Pons (tissue), 1 donor: ENCODE results near the gene NEU4.
A peak's percentile ranks its signal among the peaks of the same experiment; 100 is the strongest.
"Not testable (repeated sequence)": the region's sequence is repeated elsewhere in the genome, so short reads cannot be mapped to it uniquely, and the experiment has no call there.

ENCODE experiments used
- DNase-seq: peaks from one replicate; pipeline ENCODE4 v3.0.0-alpha.2; 2016; ENCODE audit warnings: low spot score

Gene NEU4

DNA sequence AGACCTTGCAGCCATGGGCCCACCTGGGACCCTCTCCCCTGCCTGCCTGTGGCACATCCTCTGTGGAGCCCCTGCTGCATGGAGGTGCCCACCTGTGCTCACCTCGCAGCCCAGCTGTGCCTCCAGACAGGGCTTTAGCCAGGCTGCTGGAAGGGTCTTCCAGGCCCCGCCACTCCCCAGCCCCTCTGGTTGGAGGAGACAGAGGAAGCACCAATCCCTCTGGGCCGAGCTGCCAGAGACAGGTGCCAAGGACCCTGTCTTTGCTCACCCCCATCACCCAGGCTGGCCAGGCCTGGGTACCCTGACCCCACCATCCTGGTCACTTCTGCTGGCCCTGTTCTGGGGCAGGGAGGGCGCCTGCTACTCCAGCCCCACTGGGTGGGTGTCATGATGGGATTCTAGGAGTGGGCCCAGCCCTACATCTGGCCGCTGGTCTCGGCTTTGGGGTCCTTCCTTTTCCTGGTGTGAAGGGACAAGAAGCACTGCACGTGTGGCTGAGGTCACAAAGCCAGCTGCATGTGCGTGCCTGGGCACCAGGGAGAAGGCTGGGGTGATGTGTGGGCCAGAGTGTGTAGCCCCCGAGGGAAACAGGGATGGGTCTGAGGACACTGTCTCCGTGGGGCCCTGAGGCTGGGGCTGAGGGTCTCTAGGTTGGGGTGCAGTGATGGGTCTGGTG, 9.3 kb upstream of the NEU4 start:
- DNase-seq, result no peak

DNA sequence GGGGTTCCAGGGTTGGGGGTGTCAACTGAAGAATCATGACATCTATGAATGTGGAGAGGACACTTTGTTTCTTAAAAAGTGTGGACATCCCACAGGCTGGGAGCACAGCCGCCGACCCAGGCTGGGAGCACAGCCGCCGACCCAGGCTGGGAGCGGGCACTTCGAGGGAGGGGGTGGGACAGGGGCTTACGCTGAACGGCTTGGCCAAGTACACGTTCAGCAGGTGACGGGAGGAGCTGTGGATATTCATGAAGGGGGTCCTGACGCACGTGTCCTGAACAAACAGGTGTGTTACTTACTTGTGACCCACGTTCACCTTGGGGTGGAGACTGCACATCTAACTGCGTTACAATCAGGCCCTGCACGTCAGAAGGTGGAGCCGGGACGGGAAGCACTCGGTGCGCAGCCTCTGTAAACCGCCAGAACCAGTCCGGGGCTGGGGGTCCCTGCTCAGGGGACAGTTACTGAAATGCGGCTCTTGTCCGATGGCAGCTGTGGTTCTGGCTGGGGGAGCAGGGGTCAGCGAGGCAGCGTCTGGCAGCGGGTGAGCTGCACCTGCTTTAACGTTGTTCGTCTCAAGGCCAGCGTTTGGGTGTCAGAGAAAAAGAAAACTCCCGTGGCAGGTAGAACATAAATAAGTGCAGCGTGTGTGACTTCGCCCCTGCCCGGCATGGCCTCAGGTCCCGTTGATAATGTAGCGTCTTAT, 8.6 kb upstream of the NEU4 start:
- DNase-seq, result not testable (repeated sequence)

DNA sequence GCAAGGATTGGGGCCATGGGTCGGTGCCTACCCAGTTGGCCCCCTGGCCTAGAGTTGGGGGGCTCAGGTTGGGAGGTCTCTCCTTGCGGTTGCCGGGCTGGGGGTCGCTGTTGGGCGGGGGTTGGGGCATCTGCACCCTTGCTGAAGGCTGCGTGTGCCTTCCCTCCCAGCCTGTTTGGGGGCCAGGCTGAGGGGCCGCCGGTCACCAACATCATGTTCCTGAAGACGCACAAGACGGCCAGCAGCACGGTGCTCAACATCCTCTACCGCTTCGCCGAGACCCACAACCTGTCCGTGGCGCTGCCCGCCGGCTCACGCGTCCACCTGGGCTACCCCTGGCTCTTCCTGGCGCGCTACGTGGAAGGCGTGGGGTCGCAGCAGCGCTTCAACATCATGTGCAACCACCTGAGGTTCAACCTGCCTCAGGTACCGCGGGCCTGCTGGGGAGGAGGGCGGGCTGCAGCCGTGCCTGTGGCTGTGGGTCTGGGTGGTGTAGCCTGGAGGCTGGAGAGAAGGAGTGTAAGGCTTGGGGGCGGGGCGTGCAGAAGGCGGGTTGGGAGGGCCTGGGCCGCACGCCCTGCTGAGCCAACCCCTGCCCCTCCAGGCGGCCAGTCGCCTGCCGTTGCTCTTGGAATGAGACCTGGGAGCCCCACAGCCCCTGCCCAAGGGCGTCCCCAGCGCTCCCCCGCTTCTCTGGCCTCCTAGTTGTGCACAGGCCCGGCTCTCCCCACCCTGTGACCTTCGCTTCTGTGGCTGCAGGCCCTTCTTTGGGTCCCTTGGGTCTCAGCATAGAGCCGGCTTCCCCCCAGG, 7.2 kb upstream of the NEU4 start:
- DNase-seq, result no peak

DNA sequence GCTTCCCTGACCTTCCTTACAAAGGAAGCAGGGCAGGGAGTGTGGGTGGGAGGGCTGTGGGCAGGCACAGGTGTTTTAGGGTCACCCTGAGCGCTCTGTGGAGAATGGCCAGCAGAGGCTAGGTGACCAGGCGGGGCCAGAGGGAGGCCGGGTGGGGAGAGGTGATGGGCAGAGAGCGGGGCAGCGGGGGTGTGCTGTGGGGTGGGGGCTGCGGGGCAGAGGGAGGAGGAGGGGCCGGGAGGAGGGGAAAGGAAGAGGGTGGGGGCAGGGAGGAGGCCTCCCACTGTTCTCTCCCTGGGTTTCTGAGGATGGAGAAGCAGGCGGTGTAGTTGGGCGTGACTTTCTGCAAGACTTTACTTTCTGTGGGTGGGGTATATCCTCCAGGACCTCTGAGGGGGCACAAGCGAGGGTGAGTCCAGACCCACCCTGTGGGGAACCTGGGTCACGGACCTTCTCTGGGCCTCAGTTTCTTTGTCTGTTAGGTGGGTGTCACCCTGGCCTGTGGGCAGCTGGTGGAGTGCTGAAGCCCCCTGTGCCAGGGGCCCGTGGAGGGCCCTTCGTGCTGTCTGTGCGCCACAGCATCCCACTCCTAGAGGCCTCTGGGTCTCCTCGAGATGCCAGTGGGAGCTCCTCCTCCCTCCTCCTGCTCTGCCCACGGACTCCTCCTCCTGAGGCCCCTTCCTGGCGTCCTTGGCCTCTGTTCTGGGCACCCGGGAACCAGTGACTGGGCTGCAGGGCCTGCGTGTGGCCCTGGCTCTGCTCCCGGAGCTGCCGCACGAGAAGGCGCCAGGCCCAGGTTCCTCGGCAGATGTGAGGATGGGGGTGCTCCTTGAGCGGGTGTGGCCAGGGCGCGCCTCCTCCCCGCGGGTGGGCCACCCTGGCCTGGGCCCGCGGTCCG, 6.3 kb upstream of the NEU4 start:
- no peak for DNase-seq

DNA sequence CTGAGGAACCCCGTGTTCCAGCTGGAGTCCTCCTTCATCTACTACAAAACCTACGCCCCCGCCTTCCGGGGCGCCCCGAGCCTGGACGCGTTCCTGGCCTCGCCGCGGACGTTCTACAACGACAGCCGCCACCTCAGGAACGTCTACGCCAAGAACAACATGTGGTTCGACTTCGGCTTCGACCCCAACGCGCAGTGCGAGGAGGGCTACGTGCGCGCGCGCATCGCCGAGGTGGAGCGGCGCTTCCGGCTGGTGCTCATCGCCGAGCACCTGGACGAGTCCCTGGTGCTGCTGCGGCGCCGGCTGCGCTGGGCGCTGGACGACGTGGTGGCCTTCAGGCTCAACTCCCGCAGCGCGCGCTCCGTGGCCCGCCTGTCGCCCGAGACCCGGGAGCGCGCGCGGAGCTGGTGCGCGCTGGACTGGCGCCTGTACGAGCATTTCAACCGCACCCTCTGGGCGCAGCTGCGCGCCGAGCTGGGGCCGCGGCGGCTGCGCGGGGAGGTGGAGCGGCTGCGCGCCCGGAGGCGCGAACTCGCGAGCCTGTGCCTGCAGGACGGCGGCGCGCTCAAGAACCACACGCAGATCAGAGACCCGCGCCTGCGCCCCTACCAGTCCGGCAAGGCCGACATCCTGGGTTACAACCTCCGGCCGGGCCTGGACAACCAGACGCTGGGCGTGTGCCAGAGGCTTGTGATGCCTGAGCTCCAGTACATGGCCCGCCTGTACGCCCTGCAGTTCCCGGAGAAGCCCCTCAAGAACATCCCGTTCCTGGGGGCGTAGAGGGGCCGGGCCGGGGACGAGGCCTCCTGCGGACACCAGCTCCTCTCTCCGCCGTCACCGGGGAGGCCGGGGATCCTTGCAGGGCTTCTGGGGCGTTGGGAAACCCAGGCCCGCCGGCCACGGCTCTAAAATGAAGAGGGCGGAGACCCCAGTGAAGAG, 5.3 kb upstream of the NEU4 start:
- DNase-seq, result peak; percentile 29

DNA sequence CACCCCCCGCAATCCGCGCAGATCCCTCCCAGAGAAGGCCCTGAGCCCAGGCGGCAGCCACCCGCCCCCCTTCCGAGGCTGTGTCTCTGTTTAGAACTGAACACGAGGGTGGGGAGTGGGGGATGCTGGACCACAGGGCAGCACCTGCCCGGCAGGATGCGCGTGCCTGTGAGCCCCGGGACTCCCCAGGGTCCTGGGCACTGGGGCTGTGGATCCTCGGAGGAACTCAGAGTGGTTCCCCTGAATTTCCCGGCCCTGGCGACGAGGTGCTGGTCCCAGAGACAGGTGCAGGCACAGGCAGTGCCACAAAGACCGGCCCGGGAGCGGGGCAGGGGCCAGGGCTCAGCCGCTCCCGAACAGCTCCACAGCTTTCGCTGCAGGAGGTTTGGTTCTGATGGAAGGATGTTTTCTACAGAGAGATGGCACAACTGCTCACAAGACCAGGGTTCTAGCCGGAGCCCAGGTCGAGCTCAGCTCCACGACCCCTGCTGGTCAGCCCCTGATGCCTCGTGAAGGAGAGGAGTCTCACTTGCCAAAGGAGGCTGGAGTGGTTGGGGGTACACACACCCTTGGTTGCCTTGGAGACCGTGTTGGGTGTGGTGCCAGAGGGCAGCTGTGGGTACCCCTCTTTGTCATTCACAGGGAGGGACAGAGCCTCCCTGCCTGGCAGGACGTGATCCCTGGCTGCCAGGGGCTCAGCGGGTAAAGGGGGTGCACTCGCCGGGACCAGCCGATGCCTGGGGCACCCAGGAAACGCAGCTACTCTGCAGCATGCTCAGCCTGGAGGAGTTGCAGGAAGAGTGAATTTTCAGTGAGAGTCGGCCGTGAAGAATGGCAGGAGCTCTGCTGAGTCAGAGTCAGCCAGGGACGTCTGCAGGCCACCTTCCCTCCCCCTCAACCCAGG, 4.4 kb upstream of the NEU4 start:
- DNase-seq, result no peak

DNA sequence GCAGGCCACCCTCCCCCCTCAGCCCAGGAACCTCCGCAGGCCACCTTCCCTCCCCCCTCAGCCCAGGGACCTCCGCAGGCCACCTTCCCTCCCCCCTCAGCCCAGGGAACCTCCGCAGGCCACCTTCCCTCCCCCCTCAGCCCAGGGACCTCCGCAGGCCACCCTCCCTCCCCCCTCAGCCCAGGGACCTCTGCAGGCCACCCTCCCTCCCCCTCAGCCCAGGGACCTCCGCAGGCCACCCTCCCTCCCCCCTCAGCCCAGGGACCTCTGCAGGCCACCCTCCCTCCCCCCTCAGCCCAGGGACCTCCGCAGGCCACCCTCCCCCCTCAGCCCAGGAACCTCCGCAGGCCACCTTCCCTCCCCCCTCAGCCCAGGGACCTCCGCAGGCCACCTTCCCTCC, 2.8 kb upstream of the NEU4 start:
- DNase-seq, result not testable (repeated sequence)

DNA sequence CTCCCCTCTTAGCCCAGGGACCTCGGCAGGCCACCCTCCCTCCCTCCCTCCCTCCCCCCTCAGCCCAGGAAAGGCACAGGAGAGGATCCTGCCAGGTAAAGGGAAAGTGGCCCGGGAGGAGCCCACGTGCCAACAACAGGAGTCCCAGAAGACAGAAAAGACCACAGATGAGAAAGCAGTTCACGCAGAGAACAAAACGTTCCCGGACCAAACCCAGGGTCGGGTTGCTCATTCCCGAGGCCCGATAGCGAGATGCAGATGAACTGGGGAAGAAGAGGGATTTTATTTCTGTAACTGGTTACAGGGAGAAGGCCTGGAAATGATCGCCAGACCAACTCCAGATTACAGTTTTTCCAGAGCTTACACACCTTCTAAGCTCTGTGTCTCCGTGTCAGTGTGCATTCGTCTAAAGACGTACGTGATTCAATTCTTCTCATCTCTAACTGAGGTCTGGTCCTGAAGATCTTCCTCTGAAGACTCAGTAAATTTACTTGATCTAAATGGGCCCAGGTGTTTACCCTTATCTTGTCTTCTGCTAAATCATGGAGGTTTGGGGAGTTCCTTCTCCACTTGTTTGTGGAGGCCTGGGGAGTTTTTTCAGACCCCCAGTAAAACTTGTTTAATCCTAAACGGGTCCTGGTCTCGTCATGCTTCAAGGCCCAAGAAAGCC, 807 bp upstream of the NEU4 start:
- DNase-seq, result no peak

DNA sequence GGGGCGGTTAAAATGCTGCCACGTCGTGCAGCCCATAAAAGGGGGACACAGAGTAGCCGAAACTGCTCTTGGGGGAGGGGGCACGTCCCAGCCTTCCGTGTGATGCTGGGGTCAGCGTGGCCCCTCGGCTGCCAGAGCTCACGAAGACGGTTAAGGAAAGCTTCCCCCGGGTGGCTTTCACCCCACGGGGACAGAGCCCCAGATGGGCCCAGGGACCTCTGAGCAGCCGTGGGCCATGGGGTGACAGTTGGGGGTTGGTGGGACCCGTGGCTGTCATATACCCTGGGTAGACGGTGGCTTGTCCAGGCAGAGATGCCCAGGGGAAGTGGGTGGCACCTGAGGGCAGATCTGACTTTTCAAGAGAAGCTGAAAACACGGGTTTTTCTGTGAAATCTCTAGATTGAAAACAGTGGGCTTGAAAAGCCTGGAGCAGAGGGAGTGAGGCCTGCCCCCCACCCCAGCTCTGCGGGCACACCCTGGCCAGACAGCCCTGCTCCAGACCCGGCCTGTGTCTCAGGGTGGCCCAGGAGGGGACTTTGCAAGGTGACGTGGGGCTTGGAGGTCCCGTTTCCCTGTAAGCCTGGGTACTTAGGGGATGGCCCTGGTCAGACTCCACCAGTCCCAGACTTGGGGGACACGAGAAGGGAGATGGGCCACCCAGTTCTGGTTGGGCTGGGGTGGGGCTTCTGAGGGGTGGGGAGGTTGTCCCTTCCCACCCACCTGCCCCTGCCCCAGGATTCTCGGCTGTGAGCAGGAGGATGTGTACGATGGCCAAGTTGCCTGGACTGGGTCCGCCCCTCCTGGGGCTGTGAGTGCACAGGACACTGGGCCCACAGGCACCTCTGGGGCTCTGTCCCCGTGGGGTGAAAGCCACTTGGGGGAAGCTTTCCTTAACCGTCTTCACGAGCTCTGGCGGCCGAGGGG, 652 bp downstream of the NEU4 start:
- no peak for DNase-seq

DNA sequence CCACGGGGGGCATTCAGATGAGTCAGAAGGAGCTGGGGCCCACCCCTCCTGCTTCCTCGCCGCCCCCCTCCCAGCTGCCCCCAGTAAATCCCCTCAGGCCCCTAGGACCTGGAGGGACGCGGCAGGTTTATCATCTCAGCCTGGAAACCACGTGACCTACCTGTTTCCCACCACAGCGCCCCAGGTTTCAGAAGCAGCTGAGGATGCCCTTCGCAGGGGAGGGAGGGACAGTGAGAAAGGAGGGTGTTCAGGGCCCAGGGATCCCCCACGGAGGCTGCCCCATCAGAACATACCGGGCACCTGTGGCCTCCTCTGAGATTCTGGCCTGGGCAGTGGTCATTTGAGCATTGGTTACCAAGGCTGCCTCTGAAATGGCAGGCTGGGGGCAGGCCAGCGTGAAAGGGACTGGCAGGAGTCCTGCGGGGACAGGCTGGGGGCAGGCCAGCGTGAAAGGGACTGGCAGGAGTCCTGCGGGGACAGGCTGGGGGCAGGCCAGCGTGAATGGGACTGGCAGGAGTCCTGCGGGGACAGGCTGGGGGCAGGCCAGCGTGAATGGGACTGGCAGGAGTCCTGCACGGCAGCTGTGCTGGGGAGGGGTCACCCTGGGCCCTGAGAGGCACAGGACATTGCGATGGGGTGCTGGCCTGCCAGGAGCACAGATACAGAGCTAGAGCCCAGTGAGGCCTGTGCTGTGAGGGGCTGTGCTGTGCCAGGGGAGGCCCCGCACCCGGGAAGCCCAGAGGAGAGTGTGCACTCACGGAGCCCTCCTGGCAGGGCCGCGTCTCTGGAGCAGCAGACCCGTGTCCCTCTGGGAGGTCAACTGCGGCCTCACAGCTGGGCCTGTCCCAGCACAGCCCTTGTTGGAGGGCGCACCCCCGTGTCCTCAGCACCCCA, 1.6 kb downstream of the NEU4 start:
- peak; percentile 31 for DNase-seq

DNA sequence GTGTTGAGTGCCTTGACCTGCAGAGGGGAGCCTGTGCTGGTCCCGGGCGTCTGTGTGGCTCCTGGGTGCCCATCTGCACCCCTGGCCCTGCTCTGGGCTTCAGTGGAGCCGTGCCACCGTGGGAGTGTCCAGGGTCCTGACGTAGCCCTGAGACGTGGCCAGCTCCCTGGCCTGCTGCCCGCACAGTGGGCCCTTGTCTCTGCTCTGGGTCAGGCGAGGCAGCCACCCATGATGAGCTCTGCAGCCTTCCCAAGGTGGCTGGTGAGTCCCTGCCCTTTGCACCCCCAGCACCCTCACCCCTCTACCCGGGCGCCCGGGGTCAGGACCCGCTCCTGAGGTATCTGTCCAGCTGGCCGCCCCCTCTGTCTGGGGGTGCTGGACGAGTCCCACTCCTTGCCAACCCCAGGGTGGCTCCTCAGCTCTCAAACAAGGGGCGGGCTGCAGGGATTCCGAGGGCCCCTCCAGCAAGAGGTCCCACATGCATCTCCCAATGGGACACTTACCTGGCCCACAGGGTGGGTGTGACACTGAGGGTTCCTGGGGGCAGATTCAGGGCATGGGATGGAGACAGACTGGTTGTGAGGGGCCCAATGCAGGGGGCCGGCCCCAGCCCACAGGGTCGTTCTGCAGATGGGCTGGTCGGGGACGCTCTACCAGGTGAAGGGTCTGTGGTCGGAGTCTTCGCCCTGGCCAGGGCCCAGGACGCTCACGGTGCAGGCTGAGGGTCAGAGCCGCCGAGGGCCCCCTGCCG, 2.4 kb downstream of the NEU4 start:
- DNase-seq, result peak; percentile 46

DNA sequence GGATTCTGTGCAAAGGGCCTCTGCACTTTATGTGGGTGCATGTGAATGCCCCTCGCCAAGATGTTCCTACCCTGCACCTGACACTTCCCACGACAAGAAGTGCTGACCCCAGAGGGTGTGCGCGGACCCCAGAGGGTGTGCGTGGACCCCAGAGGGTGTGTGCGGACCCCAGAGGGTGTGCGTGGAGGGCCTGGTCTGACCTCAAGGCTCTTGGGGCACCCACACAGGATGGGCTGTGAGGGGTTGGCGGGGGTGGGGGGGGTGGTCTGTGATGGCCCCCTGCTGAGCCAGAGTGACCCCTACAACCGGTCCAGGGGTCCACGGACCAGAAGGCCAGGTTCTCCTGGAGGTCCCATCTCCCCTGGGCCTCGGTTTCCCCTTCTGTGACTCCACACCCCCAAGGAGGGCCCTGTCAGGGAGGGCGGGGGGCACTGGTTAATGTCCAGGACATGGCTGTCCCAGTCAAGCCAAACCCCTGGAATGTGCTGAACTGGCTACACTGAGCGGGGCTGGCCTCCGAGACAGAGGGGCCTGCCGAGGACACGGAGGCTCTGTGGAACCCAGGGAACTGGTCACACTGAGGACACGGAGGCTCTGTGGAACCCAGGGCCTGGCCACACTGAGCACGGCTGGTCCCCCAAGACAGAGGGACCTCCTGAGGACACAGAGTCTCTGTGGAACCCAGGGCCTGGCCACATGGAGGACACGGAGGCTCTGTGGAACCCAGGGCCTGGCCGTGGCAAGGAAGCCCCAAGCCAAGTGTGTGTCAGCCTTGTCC, 3.1 kb downstream of the NEU4 start:
- no peak for DNase-seq

DNA sequence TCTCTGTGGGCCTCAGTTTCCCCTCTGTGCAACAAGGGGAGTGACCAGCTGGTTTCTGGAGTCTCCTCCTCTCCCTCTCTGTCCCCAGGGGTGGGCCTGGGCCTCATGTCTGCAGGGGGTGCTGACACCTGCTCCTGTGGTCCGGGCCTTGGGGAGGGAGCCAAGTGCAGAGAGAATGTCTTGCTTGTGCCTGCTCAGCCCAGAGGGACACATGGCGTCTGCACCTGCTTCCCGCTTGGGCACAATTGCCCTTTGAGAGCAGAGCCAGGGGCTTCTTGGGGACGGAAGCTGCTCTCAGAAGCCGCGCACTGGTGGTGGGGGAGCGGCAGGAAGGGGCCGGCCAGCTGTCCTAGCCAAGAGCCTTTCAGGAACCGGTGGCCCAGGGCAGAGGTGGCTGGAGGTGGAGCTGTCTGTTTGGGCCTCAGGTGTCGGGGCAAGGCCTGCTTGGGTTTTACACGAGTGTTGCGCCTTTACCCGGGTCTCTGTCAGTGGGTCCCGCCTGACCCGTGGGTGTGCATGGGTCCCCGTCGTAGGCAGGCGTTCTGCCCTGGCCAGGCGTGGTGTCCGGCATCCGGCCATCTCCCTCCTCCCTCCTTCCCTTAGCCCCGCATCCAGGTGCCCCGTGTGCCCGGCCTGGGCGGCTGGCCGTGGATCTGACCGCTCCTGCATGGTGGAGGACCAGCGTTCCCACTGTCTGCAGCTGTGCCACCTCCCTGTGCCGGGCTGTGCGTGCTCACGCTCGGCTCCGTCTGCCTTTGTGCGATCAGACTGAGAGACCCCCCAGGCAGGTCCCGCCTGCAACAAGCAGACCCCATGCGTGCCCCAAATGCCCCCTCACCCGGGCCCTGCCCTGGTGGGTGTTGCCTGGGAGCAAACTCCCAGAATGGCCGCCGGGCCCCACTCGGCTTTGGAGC, 4.0 kb downstream of the NEU4 start:
- peak; percentile 65 for DNase-seq

DNA sequence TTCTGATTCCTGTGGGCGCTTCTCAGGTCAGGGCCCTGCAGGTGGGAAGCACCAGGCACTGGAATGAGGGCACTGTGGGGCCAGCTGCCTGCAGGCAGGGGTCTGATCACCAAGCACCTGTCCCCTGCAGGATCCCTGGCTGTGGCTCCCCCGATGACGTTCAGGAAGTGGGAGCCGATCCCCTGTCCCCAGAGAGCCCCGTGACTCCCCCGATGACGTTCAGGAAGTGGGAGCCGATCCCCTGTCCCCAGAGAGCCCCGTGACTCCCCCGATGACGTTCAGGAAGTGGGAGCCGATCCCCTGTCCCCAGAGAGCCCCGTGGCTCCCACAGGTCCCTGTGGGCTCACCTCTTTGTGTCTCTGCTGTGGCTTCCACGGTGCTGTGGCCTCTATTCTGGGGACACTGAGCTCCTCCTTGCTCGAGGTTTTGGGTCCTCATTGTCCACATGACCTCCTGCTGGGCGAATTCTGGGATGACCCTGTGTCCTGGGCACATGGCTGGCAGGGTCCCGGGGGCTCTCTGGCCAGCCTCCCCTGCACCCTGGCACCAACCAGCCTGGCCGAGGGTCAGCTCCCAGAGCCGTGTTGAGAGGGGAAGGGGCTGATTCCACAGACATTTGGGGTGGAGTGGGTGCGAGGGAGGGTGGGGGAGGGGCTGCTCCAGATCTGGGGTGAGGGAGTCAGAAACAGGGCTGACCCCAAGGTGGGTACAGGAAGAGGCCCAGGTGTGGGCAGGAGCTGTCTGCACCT, 4.8 kb downstream of the NEU4 start:
- no peak for DNase-seq
